Sigmoid colon (tissue), 3 donors: Measurements from ENCODE around the gene LCE3C.

Experiments
- CTCF ChIP-seq, 4 experiments: fragments of 450-650 bp in 3 of 4; fragments of 200-600 bp in 1 of 4; IDR thresholded peaks; one replicate each; pipeline ENCODE4 v1.5.1; 2016 to 2019; ENCODE audit warnings: antibody characterized with exemption in 4 of 4, mild to moderate bottlenecking in 3 of 4, moderate library complexity in 2 of 4
- POLR2A ChIP-seq, 2 donors: fragments of 450-650 bp; IDR thresholded peaks; one replicate each; pipeline ENCODE4 v1.6.1; 2016; ENCODE audit warnings: antibody characterized with exemption in 2 of 2, mild to moderate bottlenecking in 2 of 2, moderate library complexity in 2 of 2

- TF ChIP-seq CTCF (IDR thresholded peaks at IDR 0.05), result no peak
- no peak for TF ChIP-seq POLR2A (IDR thresholded peaks at IDR 0.05)
Observed at GRCh38 chr1:152565535-152566215, 34.4 kb upstream of the LCE3C start.
